Glomerular endothelial cell (primary cell): ENCODE data around the gene FIZ1. TPM values are rescaled to one million over a fixed set of nuclear protein-coding genes. Genes with fewer than 3 reads are reported as not detected.

ENCODE experiments used
- DNase-seq: peaks from one replicate; pipeline ENCODE4 v3.0.0-alpha.2; 2011; ENCODE audit warnings: low read depth, low spot score; ENCODE audit errors: extremely low read depth
- total RNA-seq: library from RNA; depleted of rRNA; stranded (reverse); fragments of >200 nt; gene quantifications from 2 replicates; pipeline ENCODE4 v1.2.3, GENCODE V29; 2015

The FIZ1 gene
- total RNA-seq, 1 donor from 2014 or later: 4.4 TPM

DNA sequence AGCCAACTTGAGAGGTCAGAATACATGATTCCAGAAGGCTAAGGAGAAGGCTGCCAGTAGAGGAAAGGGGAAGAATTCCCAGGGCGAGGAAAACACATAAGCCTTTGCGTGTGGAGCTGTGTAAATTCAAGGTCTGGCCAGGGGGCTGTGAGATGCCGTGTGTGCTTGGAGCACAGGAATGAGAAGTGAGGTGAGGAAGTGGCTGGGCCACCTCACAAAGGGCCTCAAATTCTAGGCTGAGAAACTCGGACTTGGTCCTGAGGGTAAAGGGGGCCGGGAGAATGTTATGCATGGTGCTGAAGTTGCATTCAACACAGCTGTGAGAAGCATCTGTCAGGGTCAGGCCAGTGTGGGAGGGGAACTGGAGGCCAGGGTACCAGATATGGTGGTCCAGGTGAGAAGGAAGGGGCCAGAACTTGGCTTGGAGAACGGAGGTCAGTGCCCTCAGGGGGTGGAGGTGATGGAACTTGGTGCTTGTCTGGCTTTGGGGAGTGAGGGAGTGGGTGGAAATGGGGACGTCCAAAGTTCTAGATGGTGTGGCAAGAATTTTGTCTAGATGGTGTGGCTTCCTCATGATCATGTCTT, 36.6 kb upstream of the FIZ1 start:
- no peak for DNase-seq

GRCh38 chr19:55635334-55635717, 36.0 kb upstream of the FIZ1 start:
- DNase-seq: no peak

DNA sequence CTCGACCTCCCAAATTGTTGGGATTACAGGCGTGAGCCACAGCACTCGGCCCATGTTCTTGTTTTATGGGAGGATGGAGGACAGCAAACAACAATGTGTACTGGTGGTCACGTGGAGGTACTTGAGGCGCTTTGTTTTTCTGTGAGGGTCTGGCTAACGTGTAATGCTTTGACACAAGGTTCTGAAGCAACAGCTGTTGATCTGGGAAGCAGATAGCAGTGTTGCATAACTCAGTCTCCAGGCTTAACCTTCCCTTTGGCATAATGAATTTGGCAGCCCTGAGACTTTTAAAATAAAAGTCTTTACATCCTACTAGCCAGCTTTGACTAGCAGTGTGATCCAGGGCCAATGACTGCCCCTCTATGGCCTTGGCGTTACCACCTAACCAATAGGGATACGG, 34.5 kb upstream of the FIZ1 start:
- DNase-seq: no peak

DNA sequence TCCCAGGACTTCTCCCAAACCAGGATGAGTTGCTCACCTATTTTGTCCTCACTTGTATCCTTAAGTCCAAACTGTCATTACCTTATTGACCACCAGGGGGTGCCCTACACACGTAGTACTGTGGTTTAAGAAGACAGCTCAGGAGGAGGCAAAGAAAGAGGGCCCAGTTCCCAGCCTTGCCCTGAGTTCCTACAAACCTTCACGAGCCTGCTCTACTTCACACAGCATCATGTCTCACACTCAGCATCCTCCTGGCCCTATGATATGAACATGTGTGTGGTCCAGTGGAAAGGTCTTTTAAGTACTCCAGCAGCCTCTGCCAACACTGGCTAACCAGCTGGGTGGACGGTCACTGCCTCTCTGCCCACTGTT, 33.1 kb upstream of the FIZ1 start:
- peak; percentile 89 for DNase-seq

- DNase-seq: no peak
Observed at GRCh38 chr19:55626350-55626749, 27.0 kb upstream of the FIZ1 start.

DNA sequence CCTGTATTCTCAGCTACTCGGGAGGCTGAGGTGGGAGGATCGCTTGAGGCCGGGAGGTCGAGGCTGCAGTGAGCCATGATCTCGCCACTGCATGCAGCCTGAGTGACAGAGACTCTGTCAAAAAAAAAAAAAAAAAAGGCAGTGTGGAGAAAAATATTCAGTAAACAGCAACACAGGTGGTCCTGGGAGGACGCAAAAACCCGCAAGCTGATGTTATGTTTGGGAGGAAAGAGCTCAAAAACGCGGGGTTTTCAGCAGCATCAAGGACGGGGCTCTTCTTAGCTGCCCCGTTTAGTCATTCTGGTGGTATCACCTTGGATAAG, 25.6 kb upstream of the FIZ1 start:
- no peak for DNase-seq

GRCh38 chr19:55624109-55625003, 25.0 kb upstream of the FIZ1 start, which contains the start of gene ZNF784:
ZNF784 (minus strand) TSS chr19:55624566; CDS start chr19:55624561, 5 bp downstream.
- DNase-seq: no peak

DNA sequence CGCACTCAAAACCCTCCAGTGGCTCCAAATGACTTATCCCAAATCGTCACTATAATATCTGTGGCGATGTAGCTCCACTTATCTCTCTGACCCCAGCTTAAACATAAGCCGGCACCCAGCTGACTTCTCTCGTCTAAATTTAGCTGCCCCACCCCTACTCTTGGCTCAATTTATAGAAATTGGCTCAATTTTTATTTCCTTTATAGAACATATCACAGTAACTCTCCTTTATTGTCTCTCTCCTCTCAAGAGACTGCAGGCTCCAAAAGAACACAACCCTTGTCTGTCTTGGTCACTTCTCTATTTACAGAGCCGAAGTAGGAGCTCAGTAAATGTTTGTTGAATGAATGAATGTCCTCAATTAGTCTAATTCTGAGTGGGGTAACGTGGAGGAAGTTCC, 24.2 kb upstream of the FIZ1 start:
- DNase-seq: no peak

DNA sequence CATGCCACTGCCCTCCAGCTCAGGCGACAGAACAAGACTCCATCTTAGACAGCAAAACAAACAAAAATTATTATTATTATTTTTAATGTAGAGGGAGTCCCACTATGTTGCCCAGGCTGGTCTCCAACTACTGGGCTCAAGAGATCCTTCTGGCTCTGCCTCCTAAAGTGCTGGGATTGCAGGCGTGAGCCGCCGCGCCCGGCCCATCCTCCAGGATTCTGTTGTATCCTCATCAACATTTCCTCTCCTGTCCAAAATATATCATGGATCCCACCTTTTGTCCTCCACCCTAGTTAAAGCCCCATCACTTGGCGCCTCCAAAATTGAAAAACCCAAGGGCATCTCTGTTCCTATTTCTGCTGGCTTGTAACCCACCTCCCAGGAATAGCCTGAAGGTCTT, 23.8 kb upstream of the FIZ1 start:
- DNase-seq: no peak

DNA sequence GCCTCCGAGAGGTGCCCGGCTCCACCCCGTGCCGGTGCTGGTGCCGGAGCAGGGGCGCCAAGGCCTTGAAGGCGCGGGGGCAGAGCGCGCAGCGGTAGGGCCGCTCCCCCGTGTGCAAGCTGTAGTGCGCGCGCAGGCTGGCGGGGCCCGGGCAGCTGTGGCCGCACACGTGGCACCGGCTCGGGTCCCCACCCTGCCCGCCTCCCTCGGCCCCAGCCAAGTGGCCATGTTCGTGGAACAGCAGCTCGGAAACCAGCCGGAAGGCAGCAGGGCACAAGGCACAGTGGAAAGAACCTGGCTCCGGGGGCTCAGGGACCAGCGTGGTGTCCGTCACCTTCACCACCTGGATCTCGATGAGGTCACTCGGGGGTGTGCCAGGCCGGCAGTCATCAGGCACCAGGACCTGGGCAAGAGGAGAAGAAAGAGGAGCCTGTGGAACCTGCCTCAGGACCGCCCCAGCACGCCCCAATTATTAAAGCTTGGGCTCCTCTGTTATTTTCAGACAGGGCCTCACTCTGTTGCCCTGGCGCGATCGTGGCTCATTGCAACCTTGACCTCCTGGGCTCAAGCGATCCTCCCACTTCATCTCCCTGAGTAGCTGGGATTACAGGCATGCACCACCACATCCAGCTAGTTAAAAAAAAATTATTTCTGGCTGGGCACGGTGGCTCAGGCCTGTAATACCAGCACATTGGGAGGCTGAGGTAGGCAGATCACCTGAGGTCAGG, 23.1 kb upstream of the FIZ1 start:
- DNase-seq: no peak

GRCh38 chr19:55621673-55622231, 22.4 kb upstream of the FIZ1 start:
- DNase-seq: no peak

DNA sequence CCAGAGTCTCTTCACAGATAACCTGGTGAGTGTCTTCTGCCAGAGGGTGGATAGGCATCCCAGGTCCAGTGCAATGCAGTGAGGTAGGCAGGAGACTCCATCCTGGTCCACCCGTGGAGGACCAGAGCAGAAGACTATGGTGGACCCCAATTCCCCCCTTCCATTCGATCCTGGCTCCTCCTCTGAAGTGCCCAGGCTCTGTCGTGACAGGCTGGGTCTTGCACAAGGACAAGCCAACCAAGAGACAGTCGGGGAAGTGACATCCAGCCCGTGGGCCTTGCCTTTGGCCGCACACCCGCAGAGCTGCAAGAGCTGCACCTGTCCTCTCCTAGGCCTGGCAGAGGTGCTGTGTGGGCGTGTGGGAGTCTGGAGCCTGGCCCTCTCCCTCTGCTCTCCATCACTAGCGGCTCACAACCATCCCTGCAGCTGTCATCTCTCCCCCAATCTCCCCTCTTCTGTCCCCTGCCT, 21.9 kb upstream of the FIZ1 start:
- no peak for DNase-seq

DNA sequence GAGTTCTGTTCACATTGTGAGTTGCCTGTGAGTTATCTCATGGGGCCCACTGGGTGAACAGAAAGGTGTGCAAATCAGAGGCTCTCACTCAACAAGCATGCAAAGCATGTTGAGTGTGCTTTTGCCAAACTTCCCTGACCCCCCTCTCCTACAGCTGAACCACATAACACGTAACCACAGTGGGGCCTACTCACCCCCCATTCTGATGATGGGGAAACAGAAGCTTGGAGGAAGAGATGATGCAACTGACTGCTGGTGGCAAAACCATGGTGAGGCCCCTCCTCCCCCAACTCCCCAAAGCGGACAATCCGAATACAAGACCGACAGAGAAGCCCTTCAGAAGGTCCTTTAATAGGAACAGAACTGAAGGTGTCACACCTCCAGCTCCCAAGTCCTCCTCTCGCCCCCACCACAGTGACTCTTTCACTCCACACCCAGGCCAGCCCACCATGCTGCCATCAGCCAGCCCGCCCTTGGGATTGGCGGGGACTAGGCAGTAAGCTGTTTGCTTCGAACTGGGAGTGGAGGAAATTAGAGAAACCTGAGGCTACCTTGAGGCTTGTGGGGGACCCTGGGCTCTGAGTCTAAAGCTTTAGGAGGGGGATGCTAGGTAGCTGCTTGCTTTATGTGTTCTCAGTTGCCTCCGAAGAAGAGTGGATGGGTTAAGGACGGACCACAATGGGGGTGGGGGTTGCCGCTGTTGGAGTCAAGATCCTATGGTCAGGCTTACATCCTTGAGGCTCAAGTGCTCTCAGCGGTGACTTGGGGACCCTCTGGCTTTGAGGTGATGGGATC, 21.3 kb upstream of the FIZ1 start:
- no peak for DNase-seq

- DNase-seq: no peak
Observed at GRCh38 chr19:55619286-55619685, 20.0 kb upstream of the FIZ1 start.

DNA sequence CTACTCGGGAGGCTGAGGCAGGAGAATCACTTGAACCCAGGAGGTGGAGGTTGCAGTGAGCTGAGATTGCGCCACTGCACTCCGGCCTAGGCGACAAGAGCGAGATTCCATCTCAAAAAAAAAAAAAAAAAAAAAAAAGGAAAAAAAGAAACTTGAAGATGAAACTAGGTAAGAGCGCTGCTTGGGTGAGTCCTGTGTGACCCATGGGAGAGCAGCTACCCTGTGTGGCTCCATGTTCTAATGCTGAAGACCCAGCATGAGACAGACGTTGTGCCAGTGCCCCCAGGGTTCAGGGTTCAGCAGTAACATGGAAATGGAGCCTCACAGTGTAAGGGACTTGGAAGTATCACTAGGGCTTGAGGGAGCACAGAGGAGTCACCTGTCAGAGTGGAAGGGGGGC, 19.1 kb upstream of the FIZ1 start:
- no peak for DNase-seq

DNA sequence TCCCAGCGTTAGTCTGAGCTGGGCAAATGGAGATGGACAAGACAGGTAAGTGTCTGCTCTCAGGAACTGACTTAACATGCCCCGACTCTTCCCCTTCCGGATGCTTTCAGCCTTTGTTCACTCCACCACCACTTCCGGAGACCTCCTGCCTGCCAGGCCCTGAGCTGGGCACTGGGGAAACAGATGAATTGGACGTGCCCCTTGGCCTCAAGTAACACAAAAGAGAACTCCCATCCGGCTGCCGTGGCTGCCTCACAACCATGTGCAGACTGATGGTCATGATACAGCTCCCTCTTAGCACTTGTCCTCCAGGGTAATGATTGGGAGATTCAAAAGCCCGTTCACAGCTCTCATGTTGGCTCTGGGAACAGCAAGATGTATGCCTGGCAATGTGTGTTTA, 18.1 kb upstream of the FIZ1 start:
- no peak for DNase-seq

GRCh38 chr19:55616395-55616875, 17.1 kb upstream of the FIZ1 start:
- DNase-seq: no peak

- no peak for DNase-seq
Observed at GRCh38 chr19:55615543-55616394, 16.5 kb upstream of the FIZ1 start.

GRCh38 chr19:55614711-55615542, 15.6 kb upstream of the FIZ1 start:
- no peak for DNase-seq
